Keratinocyte (primary cell): Measurements from ENCODE around the gene CDH15. TPM values are rescaled to one million over a fixed set of nuclear protein-coding genes. Genes with fewer than 3 reads are reported as not detected.

Experiments
- DNase-seq: peaks from one replicate; pipeline ENCODE4 v3.0.0-alpha.2; 2011; ENCODE audit warnings: low read depth, missing footprints, low spot score
- FAIRE-seq: peaks from 2 replicates; lab custom pipeline; 2011; peaks lifted over from hg19 to GRCh38; lab: Jason Lieb, UNC
- H2AFZ ChIP-seq: 2 replicates; pipeline ENCODE4 v1.6.0; 2012; ENCODE audit warnings: low read length, control low read depth, inconsistent platforms; ENCODE audit not compliant: control insufficient read depth
- H3K27ac ChIP-seq: 2 replicates; pipeline ENCODE4 v1.5.1; 2011; ENCODE audit warnings: low read length; ENCODE audit not compliant: control insufficient read depth, insufficient read depth
- H3K27me3 ChIP-seq: 3 replicates; pipeline ENCODE4 v1.6.0; 2011; ENCODE audit warnings: low read length; ENCODE audit not compliant: control insufficient read depth, insufficient read depth; ENCODE audit errors: extremely low read depth
- H3K36me3 ChIP-seq, 2 experiments: 2 replicates in 1 of 2; 3 replicates in 1 of 2; pipeline ENCODE4 v1.5.1; 2011; ENCODE audit warnings: low read length in 2 of 2, mild to moderate bottlenecking in 1 of 2; ENCODE audit not compliant: control insufficient read depth in 2 of 2, insufficient read depth in 2 of 2; ENCODE audit errors: extremely low read depth in 1 of 2
- H3K4me1 ChIP-seq: 3 replicates; pipeline ENCODE4 v1.5.1; 2011; ENCODE audit warnings: low read length; ENCODE audit not compliant: control insufficient read depth, insufficient read depth; ENCODE audit errors: extremely low read depth
- H3K4me2 ChIP-seq: 3 replicates; pipeline ENCODE4 v1.6.0; 2011; ENCODE audit warnings: low read depth, low read length; ENCODE audit not compliant: control insufficient read depth, insufficient read depth; ENCODE audit errors: extremely low read depth
- H3K4me3 ChIP-seq, 3 experiments: fragments of 200-600 bp in 1 of 3; sonication (generic) in 1 of 3; 2 replicates in 2 of 3; 3 replicates in 1 of 3; pipeline ENCODE4 v1.5.1; 2011 to 2016; ENCODE audit warnings: low read length in 3 of 3, mild to moderate bottlenecking in 3 of 3, control low read depth in 2 of 3, inconsistent platforms in 1 of 3, low read depth in 1 of 3, mixed read lengths in 1 of 3, mixed run types in 1 of 3, moderate library complexity in 1 of 3; ENCODE audit not compliant: control insufficient read depth in 2 of 3, insufficient read depth in 2 of 3; ENCODE audit errors: extremely low read depth in 1 of 3
- H3K79me2 ChIP-seq: 2 replicates; pipeline ENCODE4 v1.6.0; 2012; ENCODE audit warnings: low read length; ENCODE audit not compliant: control insufficient read depth, insufficient read depth
- H3K9ac ChIP-seq: 3 replicates; pipeline ENCODE4 v1.6.0; 2011; ENCODE audit warnings: low read length; ENCODE audit not compliant: control insufficient read depth, insufficient read depth; ENCODE audit errors: extremely low read depth
- H3K9me1 ChIP-seq: 3 replicates; pipeline ENCODE4 v1.6.0; 2011; ENCODE audit warnings: low read length; ENCODE audit not compliant: control insufficient read depth, insufficient read depth; ENCODE audit errors: extremely low read depth
- H3K9me3 ChIP-seq: 2 replicates; pipeline ENCODE4 v1.5.1; 2012; ENCODE audit warnings: low read depth, low read length; ENCODE audit not compliant: control insufficient read depth
- H4K20me1 ChIP-seq: 3 replicates; pipeline ENCODE4 v1.6.0; 2011; ENCODE audit warnings: low read length; ENCODE audit not compliant: control insufficient read depth, insufficient read depth; ENCODE audit errors: extremely low read depth
- EZH2 ChIP-seq: IDR thresholded peaks from one replicate; pipeline ENCODE4 v1.6.1; 2012; ENCODE audit warnings: inconsistent platforms, mild to moderate bottlenecking, low read length, moderate library complexity
- dilution Hi-C: fragments of 300-500 bp; cut with MboI; formaldehyde crosslinking; loops from one replicate; pipeline ENCODE4 v1.7.0; 2020; ENCODE audit warnings: low sequenced_read_pairs; ENCODE audit not compliant: extremely low pct_ligation_motif_present
- polyA plus RNA-seq, 5 experiments: library from polyadenylated mRNA; depleted of rRNA in 3 of 5; stranded (reverse) in 3 of 5; stranded (forward) in 1 of 5; unstranded in 1 of 5; fragments of >200 nt; gene quantifications; 1 replicate in 1 of 5; 2 replicates in 3 of 5; 3 replicates in 1 of 5; pipeline versions ENCODE4 v1.2.1 to v1.2.3, GENCODE V29; 2011 to 2012; ENCODE audit warnings: missing spikeins in 2 of 5, low read depth in 1 of 5, low replicate concordance in 1 of 5
- TF ChIP-seq, protein P1 (sequence below), 3 experiments: IDR thresholded peaks in 1 of 3; conservative IDR thresholded peaks in 1 of 3; optimal IDR thresholded peaks in 1 of 3; 2 replicates in 2 of 3; 3 replicates in 1 of 3; pipeline versions ENCODE3 to v1.5.1; 2011; ENCODE audit warnings: low read length in 3 of 3, mild to moderate bottlenecking in 3 of 3, moderate library complexity in 2 of 3, control low read depth in 1 of 3, inconsistent platforms in 1 of 3; ENCODE audit not compliant: insufficient read depth in 2 of 3; ENCODE audit errors: extremely low read depth in 1 of 3

CDH15 gene
- polyA plus RNA-seq, 1 donor (not counting 4 experiments of a cell fraction or from before 2014, with no cell fraction given): not detected

DNA sequence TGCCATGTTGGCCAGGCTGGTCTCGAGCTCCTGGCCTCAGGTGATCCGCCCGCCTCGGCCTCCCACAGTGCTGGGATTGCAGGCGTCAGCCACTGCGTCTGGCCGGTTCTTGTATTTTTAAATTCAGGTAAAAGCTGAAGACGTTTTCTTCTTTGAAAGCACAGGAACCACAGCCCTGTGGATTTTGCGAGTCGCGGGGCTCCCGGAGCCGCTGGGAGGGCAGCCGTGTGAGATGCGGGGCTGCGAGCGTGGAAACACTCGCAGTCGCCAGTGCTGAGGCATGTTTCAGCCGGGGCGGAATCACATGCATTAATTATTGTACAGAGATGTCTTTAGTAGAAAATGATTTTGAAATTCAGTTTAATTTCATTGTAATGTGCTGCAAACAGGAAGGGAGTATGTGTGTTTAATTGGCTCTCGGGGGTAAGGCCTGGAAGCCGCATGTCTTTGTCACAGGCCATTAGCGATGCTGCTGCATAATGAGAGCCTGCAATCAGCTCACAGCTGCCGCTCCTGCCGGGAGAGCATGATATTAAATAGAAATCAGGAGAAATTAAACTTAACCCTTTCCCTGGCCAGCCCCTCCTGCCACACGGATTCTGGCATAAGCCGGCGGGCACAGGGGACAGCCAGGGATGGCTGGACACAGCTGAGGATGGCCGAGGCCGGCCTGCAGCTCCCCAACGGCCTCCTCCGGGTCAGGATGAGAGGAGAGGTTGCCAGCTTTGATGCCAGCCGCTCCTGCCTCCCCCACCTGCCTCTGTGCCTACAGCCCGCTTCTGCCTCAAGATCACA is 35.4 kb upstream of the CDH15 start:
- no peaks in the 10 kb centered on the region for H3K27me3 ChIP-seq
- H3K4me1 ChIP-seq: no peaks in the 10 kb centered on the region
- DNase-seq: no peak
- H4K20me1 ChIP-seq: no peaks in the 10 kb centered on the region
- H3K9me1 ChIP-seq: no peaks in the 10 kb centered on the region
- dilution Hi-C loops: no loop called here
- no peak overlapping the region for H3K4me3 ChIP-seq
- H2AFZ ChIP-seq: no peak overlapping the region
- no peak overlapping the region for H3K4me2 ChIP-seq
- no peaks in the 10 kb centered on the region for H3K9me3 ChIP-seq
- H3K79me2 ChIP-seq: no peaks in the 10 kb centered on the region
- H3K36me3 ChIP-seq: peaks cover 3 to 5% of the 10 kb centered on the region in 2 experiments
- TF ChIP-seq, protein P1, sequence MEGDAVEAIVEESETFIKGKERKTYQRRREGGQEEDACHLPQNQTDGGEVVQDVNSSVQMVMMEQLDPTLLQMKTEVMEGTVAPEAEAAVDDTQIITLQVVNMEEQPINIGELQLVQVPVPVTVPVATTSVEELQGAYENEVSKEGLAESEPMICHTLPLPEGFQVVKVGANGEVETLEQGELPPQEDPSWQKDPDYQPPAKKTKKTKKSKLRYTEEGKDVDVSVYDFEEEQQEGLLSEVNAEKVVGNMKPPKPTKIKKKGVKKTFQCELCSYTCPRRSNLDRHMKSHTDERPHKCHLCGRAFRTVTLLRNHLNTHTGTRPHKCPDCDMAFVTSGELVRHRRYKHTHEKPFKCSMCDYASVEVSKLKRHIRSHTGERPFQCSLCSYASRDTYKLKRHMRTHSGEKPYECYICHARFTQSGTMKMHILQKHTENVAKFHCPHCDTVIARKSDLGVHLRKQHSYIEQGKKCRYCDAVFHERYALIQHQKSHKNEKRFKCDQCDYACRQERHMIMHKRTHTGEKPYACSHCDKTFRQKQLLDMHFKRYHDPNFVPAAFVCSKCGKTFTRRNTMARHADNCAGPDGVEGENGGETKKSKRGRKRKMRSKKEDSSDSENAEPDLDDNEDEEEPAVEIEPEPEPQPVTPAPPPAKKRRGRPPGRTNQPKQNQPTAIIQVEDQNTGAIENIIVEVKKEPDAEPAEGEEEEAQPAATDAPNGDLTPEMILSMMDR (optimal IDR thresholded peaks at IDR 0.05 in 1 of 3, IDR thresholded peaks at IDR 0.05 in 1 of 3, conservative IDR thresholded peaks at IDR 0.05 in 1 of 3; ENCODE audit: extremely low read depth in 1 of 3, insufficient read depth in 2 of 3, low read length in 3 of 3): no peak
- TF ChIP-seq EZH2: no peak
- FAIRE-seq: no peak
- no peak overlapping the region for H3K9ac ChIP-seq
- no peak overlapping the region for H3K27ac ChIP-seq

DNA sequence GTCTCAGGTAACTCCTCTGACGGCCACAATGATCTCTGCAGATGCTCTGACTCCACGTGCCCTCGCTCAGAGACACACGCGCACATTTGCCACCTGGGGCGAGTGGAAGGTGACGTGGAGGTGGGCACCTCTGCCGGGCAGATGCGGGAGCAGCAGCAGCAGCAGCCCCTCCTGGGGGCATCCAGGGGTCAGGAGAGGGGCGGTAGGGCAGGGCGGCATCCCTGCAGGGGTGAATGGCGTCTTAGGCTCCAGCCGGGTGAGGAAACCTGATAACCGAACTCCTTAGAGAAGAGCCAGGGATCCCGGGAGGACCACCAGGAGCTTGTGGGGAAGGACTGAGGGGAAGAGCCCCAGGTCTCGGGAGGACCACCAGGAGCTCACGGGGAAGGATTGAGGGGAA is 34.6 kb upstream of the CDH15 start:
- TF ChIP-seq, protein P1 (optimal IDR thresholded peaks at IDR 0.05 in 1 of 3, IDR thresholded peaks at IDR 0.05 in 1 of 3, conservative IDR thresholded peaks at IDR 0.05 in 1 of 3; ENCODE audit: extremely low read depth in 1 of 3, insufficient read depth in 2 of 3, low read length in 3 of 3): no peak
- TF ChIP-seq EZH2: no peak
- no peak overlapping the region for H3K27ac ChIP-seq
- H3K27me3 ChIP-seq: no peaks in the 10 kb centered on the region
- H4K20me1 ChIP-seq: no peaks in the 10 kb centered on the region
- dilution Hi-C loops: no loop called here
- no peaks in the 10 kb centered on the region for H3K79me2 ChIP-seq
- no peak overlapping the region for H3K4me3 ChIP-seq
- H3K9me3 ChIP-seq: no peaks in the 10 kb centered on the region
- DNase-seq (no peak), FAIRE-seq (no peak)
- H3K4me2 ChIP-seq: no peak overlapping the region
- peaks cover 3 to 8% of the 10 kb centered on the region in 2 experiments for H3K36me3 ChIP-seq
- no peaks in the 10 kb centered on the region for H3K4me1 ChIP-seq
- no peak overlapping the region for H3K9ac ChIP-seq
- no peak overlapping the region for H2AFZ ChIP-seq
- no peaks in the 10 kb centered on the region for H3K9me1 ChIP-seq
